WTC11 (cell line): Measurements from ENCODE around the gene CFAP90.

Experiments
- ATF1 ChIP-seq: sonication (generic); formaldehyde crosslinking; IDR thresholded peaks from 2 replicates; pipeline ENCODE4 v1.8.1; 2023; ENCODE audit warnings: mild to moderate bottlenecking, moderate library complexity, missing genetic modification reagents
- CTCF ChIP-seq: fragments of 200-600 bp; IDR thresholded peaks from 2 replicates; pipeline ENCODE4 v1.8.0; 2022; ENCODE audit warnings: antibody characterized with exemption
- ETV6 ChIP-seq: sonication (generic); formaldehyde crosslinking; IDR thresholded peaks from 2 replicates; pipeline ENCODE4 v1.8.1; 2022; ENCODE audit warnings: mild to moderate bottlenecking, missing genetic modification reagents
- FOXP1 ChIP-seq: sonication (generic); formaldehyde crosslinking; IDR thresholded peaks from 2 replicates; pipeline ENCODE4 v1.8.0; 2022; ENCODE audit warnings: missing genetic modification reagents, mild to moderate bottlenecking, moderate library complexity, borderline replicate concordance
- GTF2I ChIP-seq: fragments of 250-450 bp; sonication (Bioruptor Pico); conservative IDR thresholded peaks from 2 replicates; pipeline ENCODE4 v1.4.0; 2021; ENCODE audit warnings: mild to moderate bottlenecking
- HMGXB4 ChIP-seq: sonication (generic); formaldehyde crosslinking; IDR thresholded peaks from 2 replicates; pipeline ENCODE4 v1.8.1; 2023; ENCODE audit warnings: mild to moderate bottlenecking, moderate library complexity, missing genetic modification reagents
- NR1H2 ChIP-seq: sonication (generic); formaldehyde crosslinking; IDR thresholded peaks from 2 replicates; pipeline ENCODE4 v1.9.0; 2021; ENCODE audit warnings: mild to moderate bottlenecking, moderate library complexity, missing genetic modification reagents
- PRDM15 ChIP-seq: sonication (generic); formaldehyde crosslinking; IDR thresholded peaks from 2 replicates; pipeline ENCODE4 v1.8.0; 2022; ENCODE audit warnings: missing genetic modification reagents
- TP53 ChIP-seq: sonication (generic); formaldehyde crosslinking; IDR thresholded peaks from 2 replicates; pipeline ENCODE4 v1.8.1; 2023; ENCODE audit warnings: mild to moderate bottlenecking, missing genetic modification reagents
- TF ChIP-seq, protein P1 (sequence below): sonication (generic); formaldehyde crosslinking; conservative IDR thresholded peaks from 2 replicates; pipeline ENCODE4 v1.8.1; 2023; ENCODE audit warnings: mild to moderate bottlenecking, low read depth, missing genetic modification reagents, moderate library complexity

- TF ChIP-seq GTF2I (CRISPR knock-in tag) (no peak), FOXP1 (CRISPR knock-in tag) (no peak), CTCF (no peak), TP53 (CRISPR knock-in tag) (no peak), PRDM15 (CRISPR knock-in tag) (no peak), HMGXB4 (CRISPR knock-in tag) (no peak), ETV6 (CRISPR knock-in tag) (no peak), ATF1 (no peak), NR1H2 (CRISPR knock-in tag) (no peak)
- TF ChIP-seq, protein P1, sequence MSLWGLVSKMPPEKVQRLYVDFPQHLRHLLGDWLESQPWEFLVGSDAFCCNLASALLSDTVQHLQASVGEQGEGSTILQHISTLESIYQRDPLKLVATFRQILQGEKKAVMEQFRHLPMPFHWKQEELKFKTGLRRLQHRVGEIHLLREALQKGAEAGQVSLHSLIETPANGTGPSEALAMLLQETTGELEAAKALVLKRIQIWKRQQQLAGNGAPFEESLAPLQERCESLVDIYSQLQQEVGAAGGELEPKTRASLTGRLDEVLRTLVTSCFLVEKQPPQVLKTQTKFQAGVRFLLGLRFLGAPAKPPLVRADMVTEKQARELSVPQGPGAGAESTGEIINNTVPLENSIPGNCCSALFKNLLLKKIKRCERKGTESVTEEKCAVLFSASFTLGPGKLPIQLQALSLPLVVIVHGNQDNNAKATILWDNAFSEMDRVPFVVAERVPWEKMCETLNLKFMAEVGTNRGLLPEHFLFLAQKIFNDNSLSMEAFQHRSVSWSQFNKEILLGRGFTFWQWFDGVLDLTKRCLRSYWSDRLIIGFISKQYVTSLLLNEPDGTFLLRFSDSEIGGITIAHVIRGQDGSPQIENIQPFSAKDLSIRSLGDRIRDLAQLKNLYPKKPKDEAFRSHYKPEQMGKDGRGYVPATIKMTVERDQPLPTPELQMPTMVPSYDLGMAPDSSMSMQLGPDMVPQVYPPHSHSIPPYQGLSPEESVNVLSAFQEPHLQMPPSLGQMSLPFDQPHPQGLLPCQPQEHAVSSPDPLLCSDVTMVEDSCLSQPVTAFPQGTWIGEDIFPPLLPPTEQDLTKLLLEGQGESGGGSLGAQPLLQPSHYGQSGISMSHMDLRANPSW (CRISPR knock-in tag), result no peak
Measured at GRCh38 chr5:7827610-7828009, 23.3 kb downstream of the CFAP90 start.
